HepG2 (cell line): ENCODE measurements around the gene MPLKIP. TPM values are rescaled to one million over a fixed set of nuclear protein-coding genes. Genes with fewer than 3 reads are reported as not detected.
A peak's percentile ranks its signal among the peaks of the same experiment; 100 is the strongest.

Source experiments
- BHLHE40 ChIP-seq: IDR thresholded peaks from 2 replicates; pipeline ENCODE4 v1.6.1; 2011; ENCODE audit warnings: low read length, improper control_type of control experiment
- EED ChIP-seq: sonication (generic); formaldehyde crosslinking; IDR thresholded peaks from 2 replicates; pipeline ENCODE4 v1.5.0; 2020; ENCODE audit warnings: mild to moderate bottlenecking, missing genetic modification reagents
- KAT8 ChIP-seq: IDR thresholded peaks from 2 replicates; pipeline ENCODE4 v1.6.1; 2016; ENCODE audit warnings: missing genetic modification reagents, missing compliant biosample characterization
- KDM5B ChIP-seq: sonication (generic); formaldehyde crosslinking; IDR thresholded peaks from 2 replicates; pipeline ENCODE4 v1.4.0; 2020; ENCODE audit warnings: missing genetic modification reagents, mild to moderate bottlenecking, borderline replicate concordance
- SALL1 ChIP-seq: sonication (generic); formaldehyde crosslinking; IDR thresholded peaks from 2 replicates; pipeline ENCODE4 v1.8.0; 2022; ENCODE audit warnings: mild to moderate bottlenecking, missing genetic modification reagents
- TSC22D2 ChIP-seq: sonication (generic); formaldehyde crosslinking; IDR thresholded peaks from 2 replicates; pipeline ENCODE4 v1.5.1; 2020; ENCODE audit warnings: missing genetic modification reagents, mild to moderate bottlenecking, borderline replicate concordance
- ZNF180 ChIP-seq: sonication (generic); formaldehyde crosslinking; IDR thresholded peaks from 2 replicates; pipeline ENCODE4 v1.4.0; 2020; ENCODE audit warnings: low read depth, missing genetic modification reagents, borderline replicate concordance
- ZNF510 ChIP-seq: sonication (generic); formaldehyde crosslinking; IDR thresholded peaks from 2 replicates; pipeline ENCODE4 v1.4.0; 2020; ENCODE audit warnings: low read depth, mild to moderate bottlenecking, missing genetic modification reagents
- ZNF788 ChIP-seq: sonication (generic); formaldehyde crosslinking; IDR thresholded peaks from 2 replicates; pipeline ENCODE4 v1.5.0; 2020; ENCODE audit warnings: mild to moderate bottlenecking, missing genetic modification reagents, borderline replicate concordance
- ZNF83 ChIP-seq: sonication (generic); formaldehyde crosslinking; IDR thresholded peaks from 2 replicates; pipeline ENCODE4 v1.4.0; 2020; ENCODE audit warnings: missing genetic modification reagents, mild to moderate bottlenecking, borderline replicate concordance
- ZNF879 ChIP-seq: sonication (generic); formaldehyde crosslinking; IDR thresholded peaks from 2 replicates; pipeline ENCODE4 v1.8.1; 2023; ENCODE audit warnings: missing genetic modification reagents
- polyA plus RNA-seq, 8 experiments: library from polyadenylated mRNA; depleted of rRNA in 3 of 8; stranded (reverse) in 7 of 8; unstranded in 1 of 8; fragments of >200 nt; fragmentation: Illumina TruSeq in 4 of 8; extraction: Trizol in 4 of 8; gene quantifications; 2 replicates each; pipeline versions ENCODE4 v1.2.1 to v1.2.3, GENCODE V29; 2011 to 2016; ENCODE audit warnings: low read depth in 4 of 8, missing spikeins in 1 of 8, mixed read lengths in 1 of 8; ENCODE audit not compliant: insufficient read depth in 1 of 8
- total RNA-seq, 5 experiments: library from RNA; depleted of rRNA; stranded (reverse); fragments of >200 nt; fragmentation: Illumina TruSeq; extraction: Trizol; gene quantifications; 2 replicates each; pipeline ENCODE4 v1.2.3, GENCODE V29; 2016; ENCODE audit warnings: low read depth in 1 of 5
- TF ChIP-seq, protein P1 (sequence below): sonication (generic); formaldehyde crosslinking; IDR thresholded peaks from 2 replicates; pipeline ENCODE4 v1.4.0; 2020; ENCODE audit warnings: missing genetic modification reagents, borderline replicate concordance
- TF ChIP-seq, protein P2 (sequence below): sonication (generic); formaldehyde crosslinking; IDR thresholded peaks from 2 replicates; pipeline ENCODE4 v1.9.0; 2021; ENCODE audit warnings: missing genetic modification reagents, borderline replicate concordance
- TF ChIP-seq, protein P3 (sequence below): sonication (generic); formaldehyde crosslinking; IDR thresholded peaks from 2 replicates; pipeline ENCODE4 v1.4.0; 2020; ENCODE audit warnings: missing genetic modification reagents

The MPLKIP gene
- total and polyA plus RNA-seq, 2 of the 13 experiments (the other 11 are each of a cell fraction or from before 2014, with no cell fraction given) = 40.1 to 45.7 TPM

DNA sequence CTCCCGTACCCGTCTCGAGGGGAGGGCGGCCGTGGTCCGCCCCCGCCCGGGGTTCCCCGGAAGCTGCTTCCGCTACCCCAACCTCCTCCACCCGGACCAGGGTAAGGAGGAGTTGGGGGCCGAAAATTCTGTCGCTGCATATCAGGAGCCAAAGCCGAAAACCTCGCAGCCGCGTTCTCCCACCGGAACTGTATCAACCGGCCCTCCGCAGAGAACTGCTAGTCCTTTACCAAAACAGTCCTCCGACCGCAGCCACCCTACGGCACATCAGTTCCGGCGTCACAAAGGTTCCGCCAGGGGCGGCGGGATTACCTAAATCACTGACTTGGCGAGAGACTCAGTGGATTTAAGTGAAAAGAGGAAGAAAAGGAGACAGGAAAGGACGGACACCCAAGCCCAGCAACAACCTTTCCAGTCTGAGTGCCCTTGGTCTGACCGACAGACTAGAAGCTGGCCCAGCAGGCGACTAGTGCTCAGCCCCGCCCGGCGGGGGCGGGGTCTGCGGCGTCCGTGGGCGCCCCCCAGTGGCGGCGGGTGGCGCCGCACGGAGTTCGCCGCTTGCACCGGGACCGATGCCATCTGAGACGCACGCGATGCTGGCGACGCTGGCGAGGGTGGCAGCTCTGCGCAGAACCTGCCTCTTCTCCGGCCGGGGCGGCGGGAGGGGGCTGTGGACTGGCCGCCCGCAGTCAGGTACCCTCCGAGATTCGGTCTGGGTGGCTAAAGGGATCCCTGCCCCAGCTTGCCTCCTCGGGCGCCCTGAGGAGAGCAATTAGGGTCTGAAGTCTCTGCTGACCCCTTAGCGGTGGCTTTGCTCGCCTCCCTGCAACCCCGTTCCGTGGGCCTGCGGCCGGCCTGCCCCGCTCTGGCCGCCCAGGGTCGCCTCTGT lies at the start of gene MPLKIP, which contains the start of gene SUGCT (continued):
- TF ChIP-seq, protein P1, sequence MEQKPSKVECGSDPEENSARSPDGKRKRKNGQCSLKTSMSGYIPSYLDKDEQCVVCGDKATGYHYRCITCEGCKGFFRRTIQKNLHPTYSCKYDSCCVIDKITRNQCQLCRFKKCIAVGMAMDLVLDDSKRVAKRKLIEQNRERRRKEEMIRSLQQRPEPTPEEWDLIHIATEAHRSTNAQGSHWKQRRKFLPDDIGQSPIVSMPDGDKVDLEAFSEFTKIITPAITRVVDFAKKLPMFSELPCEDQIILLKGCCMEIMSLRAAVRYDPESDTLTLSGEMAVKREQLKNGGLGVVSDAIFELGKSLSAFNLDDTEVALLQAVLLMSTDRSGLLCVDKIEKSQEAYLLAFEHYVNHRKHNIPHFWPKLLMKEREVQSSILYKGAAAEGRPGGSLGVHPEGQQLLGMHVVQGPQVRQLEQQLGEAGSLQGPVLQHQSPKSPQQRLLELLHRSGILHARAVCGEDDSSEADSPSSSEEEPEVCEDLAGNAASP (CRISPR knock-in tag) = no peak; the same call in 1 of the 2 replicates
- TF ChIP-seq BHLHE40 (peak; percentile 29), ZNF83 (no peak), TSC22D2 (CRISPR knock-in tag) (peak; percentile 86; the same call in 1 of the 2 replicates), EED (CRISPR knock-in tag) (no peak), ZNF879 (CRISPR knock-in tag) (no peak), KAT8 (CRISPR knock-in tag) (peak; percentile 94), KDM5B (peak; percentile 96), ZNF180 (CRISPR knock-in tag) (no peak), ZNF510 (CRISPR knock-in tag) (peak; percentile 31; the same call in 1 of the 2 replicates), ZNF788 (CRISPR knock-in tag) (peak; percentile 33; the same call in 1 of the 2 replicates), SALL1 (peak; percentile 81)
- TF ChIP-seq, protein P2, sequence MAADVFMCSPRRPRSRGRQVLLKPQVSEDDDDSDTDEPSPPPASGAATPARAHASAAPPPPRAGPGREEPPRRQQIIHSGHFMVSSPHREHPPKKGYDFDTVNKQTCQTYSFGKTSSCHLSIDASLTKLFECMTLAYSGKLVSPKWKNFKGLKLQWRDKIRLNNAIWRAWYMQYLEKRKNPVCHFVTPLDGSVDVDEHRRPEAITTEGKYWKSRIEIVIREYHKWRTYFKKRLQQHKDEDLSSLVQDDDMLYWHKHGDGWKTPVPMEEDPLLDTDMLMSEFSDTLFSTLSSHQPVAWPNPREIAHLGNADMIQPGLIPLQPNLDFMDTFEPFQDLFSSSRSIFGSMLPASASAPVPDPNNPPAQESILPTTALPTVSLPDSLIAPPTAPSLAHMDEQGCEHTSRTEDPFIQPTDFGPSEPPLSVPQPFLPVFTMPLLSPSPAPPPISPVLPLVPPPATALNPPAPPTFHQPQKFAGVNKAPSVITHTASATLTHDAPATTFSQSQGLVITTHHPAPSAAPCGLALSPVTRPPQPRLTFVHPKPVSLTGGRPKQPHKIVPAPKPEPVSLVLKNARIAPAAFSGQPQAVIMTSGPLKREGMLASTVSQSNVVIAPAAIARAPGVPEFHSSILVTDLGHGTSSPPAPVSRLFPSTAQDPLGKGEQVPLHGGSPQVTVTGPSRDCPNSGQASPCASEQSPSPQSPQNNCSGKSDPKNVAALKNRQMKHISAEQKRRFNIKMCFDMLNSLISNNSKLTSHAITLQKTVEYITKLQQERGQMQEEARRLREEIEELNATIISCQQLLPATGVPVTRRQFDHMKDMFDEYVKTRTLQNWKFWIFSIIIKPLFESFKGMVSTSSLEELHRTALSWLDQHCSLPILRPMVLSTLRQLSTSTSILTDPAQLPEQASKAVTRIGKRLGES (CRISPR knock-in tag) = no peak
- TF ChIP-seq, protein P3, sequence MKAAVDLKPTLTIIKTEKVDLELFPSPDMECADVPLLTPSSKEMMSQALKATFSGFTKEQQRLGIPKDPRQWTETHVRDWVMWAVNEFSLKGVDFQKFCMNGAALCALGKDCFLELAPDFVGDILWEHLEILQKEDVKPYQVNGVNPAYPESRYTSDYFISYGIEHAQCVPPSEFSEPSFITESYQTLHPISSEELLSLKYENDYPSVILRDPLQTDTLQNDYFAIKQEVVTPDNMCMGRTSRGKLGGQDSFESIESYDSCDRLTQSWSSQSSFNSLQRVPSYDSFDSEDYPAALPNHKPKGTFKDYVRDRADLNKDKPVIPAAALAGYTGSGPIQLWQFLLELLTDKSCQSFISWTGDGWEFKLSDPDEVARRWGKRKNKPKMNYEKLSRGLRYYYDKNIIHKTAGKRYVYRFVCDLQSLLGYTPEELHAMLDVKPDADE = no peak; the same call in 1 of the 2 replicates
